NB4 (cell line): Measurements from ENCODE around the gene HIVEP2.

Source experiments
- CTCF ChIP-seq: IDR thresholded peaks from one replicate; pipeline ENCODE4 v1.5.1; 2012; ENCODE audit warnings: low read depth, low read length
- MAX ChIP-seq: IDR thresholded peaks from 2 replicates; pipeline ENCODE4 v1.6.1; 2011; ENCODE audit warnings: low read depth, low read length
- MYC ChIP-seq: IDR thresholded peaks from 2 replicates; pipeline ENCODE4 v1.6.1; 2011; ENCODE audit warnings: low read depth, low read length
- POLR2A ChIP-seq: IDR thresholded peaks from 2 replicates; pipeline ENCODE4 v1.6.1; 2011; ENCODE audit warnings: mild to moderate bottlenecking; ENCODE audit not compliant: insufficient read length; ENCODE audit errors: extremely low read depth

GRCh38 chr6:142856624-142857232, 88.2 kb downstream of the HIVEP2 start:
- no peak for TF ChIP-seq CTCF
- TF ChIP-seq POLR2A = no peak
- no peak for TF ChIP-seq MAX
- TF ChIP-seq MYC = no peak
